Erythroblast (primary cell): Measurements from ENCODE around the gene DPH2.

Experiments
- GATA1 ChIP-seq: IDR thresholded peaks from 2 replicates; pipeline ENCODE4 v1.6.1; 2011; ENCODE audit warnings: low read depth, mild to moderate bottlenecking, control low read depth, low read length, moderate library complexity
- POLR2A ChIP-seq: IDR thresholded peaks from 2 replicates; pipeline ENCODE4 v1.6.1; 2011; ENCODE audit warnings: mild to moderate bottlenecking, low read length

- TF ChIP-seq POLR2A (no peak), GATA1 (no peak)
Measured at GRCh38 chr1:44002606-44003157, 32.9 kb downstream of the DPH2 start.
